HFF-Myc (cell line): ENCODE data around the gene PTPRN2.

ENCODE experiments used
- DNase-seq: peaks from one replicate; pipeline ENCODE4 v3.0.0-alpha.2; 2011; ENCODE audit warnings: low read depth; ENCODE audit errors: extremely low read depth
- H3K4me3 ChIP-seq: replicated peaks from 2 replicates; pipeline ENCODE4 v1.5.1; 2011; ENCODE audit warnings: low read depth, mild to moderate bottlenecking, control low read depth, low read length
- CTCF ChIP-seq: IDR thresholded peaks from 2 replicates; pipeline ENCODE4 v1.5.1; 2012; ENCODE audit warnings: mild to moderate bottlenecking, low read depth, low read length, control low read depth; ENCODE audit errors: missing control alignments

Gene PTPRN2

DNA sequence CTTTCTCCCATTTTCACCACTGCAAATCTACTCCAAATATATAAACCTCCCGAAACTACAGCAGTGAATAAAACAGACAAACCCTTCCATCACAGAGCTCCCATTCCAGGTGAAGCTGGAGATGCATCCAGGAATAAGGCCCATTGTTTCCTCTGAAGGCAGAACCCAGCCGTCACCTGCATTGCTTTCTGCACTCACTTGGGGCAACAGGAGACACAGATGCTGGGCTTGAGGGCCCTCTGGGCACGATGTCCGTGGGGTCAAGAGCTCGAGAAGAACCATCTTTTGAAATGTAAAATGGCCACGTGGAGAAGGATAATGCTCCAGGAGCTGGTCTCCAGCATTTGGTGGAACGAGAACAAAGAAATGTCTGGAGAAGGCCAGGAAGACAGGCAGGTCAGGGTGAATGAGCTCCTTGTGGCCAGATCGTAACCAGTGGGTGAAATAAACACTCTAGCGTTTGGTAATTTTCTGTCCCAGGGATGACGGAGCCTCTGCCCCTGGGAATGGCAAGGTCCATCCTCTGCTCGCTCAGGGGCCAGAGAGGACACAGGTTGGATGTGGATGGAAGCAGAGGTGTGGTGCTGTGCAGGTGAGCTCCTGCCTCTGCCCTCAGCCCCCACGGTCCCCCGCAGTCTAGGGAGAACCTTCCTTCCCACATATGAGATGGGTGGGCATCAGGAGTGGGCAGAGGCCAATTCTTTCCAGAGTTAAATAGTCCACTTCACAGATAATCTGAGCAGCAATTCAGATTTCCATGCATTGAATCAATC, 694.7 kb downstream of the PTPRN2 start:
- no peak overlapping the region for H3K4me3 ChIP-seq
- no peak for TF ChIP-seq CTCF
- DNase-seq, result no peak

GRCh38 chr7:157890921-157891401, 696.7 kb downstream of the PTPRN2 start:
- no peak for DNase-seq
- no peak for TF ChIP-seq CTCF
- H3K4me3 ChIP-seq, result no peak overlapping the region

DNA sequence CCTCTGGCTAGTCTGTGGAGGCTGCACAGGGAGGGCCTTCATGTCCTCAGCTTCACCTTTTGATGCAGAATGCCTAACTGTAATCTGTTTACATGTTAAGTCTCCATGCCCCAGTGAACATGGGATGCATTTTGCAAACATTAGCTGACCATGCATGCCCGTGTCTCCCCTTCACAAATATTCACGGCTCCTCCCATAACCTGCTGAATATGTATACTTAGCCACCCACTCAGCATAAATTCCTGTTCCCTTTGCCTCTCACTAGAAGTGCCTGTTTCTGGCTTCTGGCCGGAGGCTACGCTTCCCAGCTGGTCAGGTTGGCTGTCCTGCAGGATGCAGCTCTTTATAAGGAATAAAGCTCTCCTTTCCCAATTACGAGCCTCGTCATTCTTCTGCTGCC, 698.1 kb downstream of the PTPRN2 start:
- no peak for DNase-seq
- no peak for TF ChIP-seq CTCF
- no peak overlapping the region for H3K4me3 ChIP-seq

- no peak for DNase-seq
- TF ChIP-seq CTCF, result no peak
- no peak overlapping the region for H3K4me3 ChIP-seq
Observed at GRCh38 chr7:157888579-157888978, 699.0 kb downstream of the PTPRN2 start.

DNA sequence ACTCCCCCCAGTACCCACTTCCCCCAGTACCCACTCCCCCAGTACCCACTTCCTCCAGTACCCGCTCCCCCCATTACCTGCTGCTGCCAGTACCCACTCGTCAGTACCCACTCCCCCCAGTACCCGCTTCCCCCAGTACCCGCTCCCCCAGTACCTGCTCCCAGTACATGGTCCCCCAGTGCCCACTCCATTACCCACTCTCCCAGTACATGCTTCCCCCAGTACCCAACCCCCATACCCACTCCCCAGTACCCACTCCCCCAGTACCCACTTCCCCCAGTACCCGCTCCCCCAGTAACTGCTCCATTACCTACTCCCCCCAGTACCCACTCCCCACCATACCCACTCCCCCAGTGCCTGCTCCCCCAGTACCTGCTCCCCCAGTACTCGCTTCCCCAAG, 700.2 kb downstream of the PTPRN2 start:
- DNase-seq, result no peak
- TF ChIP-seq CTCF, result no peak
- H3K4me3 ChIP-seq, result no peak overlapping the region

GRCh38 chr7:157886711-157887110, 700.9 kb downstream of the PTPRN2 start:
- H3K4me3 ChIP-seq, result no peak overlapping the region
- no peak for TF ChIP-seq CTCF
- DNase-seq, result no peak
